Measurements from ENCODE around the gene KLHL6.

KLHL6 gene

GRCh38 chr3:183590442-183590841, 34.9 kb upstream of the KLHL6 start:
- Histone ChIP-seq H3K36me3 (no peaks in the 10 kb centered on the region), H3K9me3 (no peaks in the 10 kb centered on the region), H3K4me1 (peaks cover 3% of the 10 kb centered on the region), H3K27me3 (no peaks in the 10 kb centered on the region), H3K4me3 (ENCODE audit: low read depth, low read length) (no peak overlapping the region)
- TF ChIP-seq CTCF (IDR thresholded peaks at IDR 0.05; ENCODE audit: low read depth, low read length): no peak
- DNase-seq: no peak

GRCh38 chr3:183587336-183587735, 31.8 kb upstream of the KLHL6 start:
- no peak for TF ChIP-seq CTCF (IDR thresholded peaks at IDR 0.05; ENCODE audit: low read depth, low read length)
- no peak for DNase-seq
- H3K4me3 ChIP-seq (ENCODE audit: low read depth, low read length): no peak overlapping the region

GRCh38 chr3:183586477-183586876, 31.0 kb upstream of the KLHL6 start:
- Histone ChIP-seq H3K9me3 (no peaks in the 10 kb centered on the region), H3K36me3 (no peaks in the 10 kb centered on the region), H3K27me3 (no peaks in the 10 kb centered on the region), H3K4me1 (peaks cover 25% of the 10 kb centered on the region), H3K4me3 (ENCODE audit: low read depth, low read length) (no peak overlapping the region)
- no peak for TF ChIP-seq CTCF (IDR thresholded peaks at IDR 0.05; ENCODE audit: low read depth, low read length)
- DNase-seq: no peak

More at GRCh38 chr3:183587336-183587735, 31.8 kb upstream of the KLHL6 start:
- H3K27me3 ChIP-seq: no peaks in the 10 kb centered on the region
- H3K4me1 ChIP-seq: peaks cover 25% of the 10 kb centered on the region
- H3K9me3 ChIP-seq: no peaks in the 10 kb centered on the region
- H3K36me3 ChIP-seq: no peaks in the 10 kb centered on the region

- TF ChIP-seq CTCF (IDR thresholded peaks at IDR 0.05; ENCODE audit: low read depth, low read length): no peak
- Histone ChIP-seq H3K4me1 (peaks cover 25% of the 10 kb centered on the region), H3K27me3 (no peaks in the 10 kb centered on the region), H3K36me3 (no peaks in the 10 kb centered on the region), H3K9me3 (no peaks in the 10 kb centered on the region), H3K4me3 (ENCODE audit: low read depth, low read length) (no peak overlapping the region)
- no peak for DNase-seq
Measured at GRCh38 chr3:183584914-183585280, 29.4 kb upstream of the KLHL6 start.

- DNase-seq: peak; percentile 79
- Histone ChIP-seq H3K27me3 (no peaks in the 10 kb centered on the region), H3K9me3 (no peaks in the 10 kb centered on the region), H3K4me3 (ENCODE audit: low read depth, low read length) (no peak overlapping the region), H3K36me3 (no peaks in the 10 kb centered on the region), H3K4me1 (peaks cover 25% of the 10 kb centered on the region)
- TF ChIP-seq CTCF (IDR thresholded peaks at IDR 0.05; ENCODE audit: low read depth, low read length): no peak
Measured at GRCh38 chr3:183584246-183584913, 28.9 kb upstream of the KLHL6 start.

- no peaks in the 10 kb centered on the region for H3K27me3 ChIP-seq
- H3K4me3 ChIP-seq (ENCODE audit: low read depth, low read length): no peak overlapping the region
- H3K9me3 ChIP-seq: no peaks in the 10 kb centered on the region
- no peak for DNase-seq
- H3K36me3 ChIP-seq: no peaks in the 10 kb centered on the region
- no peak for TF ChIP-seq CTCF (IDR thresholded peaks at IDR 0.05; ENCODE audit: low read depth, low read length)
- peaks cover 25% of the 10 kb centered on the region for H3K4me1 ChIP-seq
Measured at GRCh38 chr3:183583331-183584245, 28.1 kb upstream of the KLHL6 start.
